Measurements from ENCODE around the gene LRP1.

Gene LRP1

DNA sequence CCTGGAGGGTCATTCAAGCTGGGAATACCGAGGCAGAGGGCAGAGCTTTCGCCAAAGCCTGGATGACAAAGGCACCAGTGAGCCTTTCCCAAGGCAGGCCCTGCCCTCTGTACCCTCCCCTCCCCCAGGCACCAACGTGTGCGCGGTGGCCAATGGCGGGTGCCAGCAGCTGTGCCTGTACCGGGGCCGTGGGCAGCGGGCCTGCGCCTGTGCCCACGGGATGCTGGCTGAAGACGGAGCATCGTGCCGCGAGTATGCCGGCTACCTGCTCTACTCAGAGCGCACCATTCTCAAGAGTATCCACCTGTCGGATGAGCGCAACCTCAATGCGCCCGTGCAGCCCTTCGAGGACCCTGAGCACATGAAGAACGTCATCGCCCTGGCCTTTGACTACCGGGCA, 57.1 kb downstream of the LRP1 start:
- no peak overlapping the region for H3K4me3 ChIP-seq (ENCODE audit: insufficient read length, low read depth)
- no peak overlapping the region for H3K9ac ChIP-seq (ENCODE audit: insufficient read length, low read depth)
- peaks cover 7% of the 10 kb centered on the region for H3K4me1 ChIP-seq (ENCODE audit: insufficient read depth, insufficient read length)
- H3K36me3 ChIP-seq (ENCODE audit: insufficient read depth, insufficient read length, low read length): peaks cover 95% of the 10 kb centered on the region
- no peak for DNase-seq (ENCODE audit: low read depth, low spot score)
- no peaks in the 10 kb centered on the region for H3K9me3 ChIP-seq (ENCODE audit: insufficient read depth, low read length)
- TF ChIP-seq YY1 (IDR thresholded peaks at IDR 0.05; ENCODE audit: insufficient read depth, insufficient read length): no peak
- TF ChIP-seq ZNF274 (IDR thresholded peaks at IDR 0.05; ENCODE audit: low read depth, low read length): no peak
- TF ChIP-seq SUZ12 (IDR thresholded peaks at IDR 0.05; ENCODE audit: extremely low read depth, insufficient read depth, insufficient read length): no peak
- no peaks in the 10 kb centered on the region for H3K27me3 ChIP-seq (ENCODE audit: insufficient read depth, insufficient read length)

GRCh38 chr12:57185906-57186508, 57.7 kb downstream of the LRP1 start:
- H3K36me3 ChIP-seq (ENCODE audit: insufficient read depth, insufficient read length, low read length): peaks cover 95% of the 10 kb centered on the region
- peaks cover 7% of the 10 kb centered on the region for H3K4me1 ChIP-seq (ENCODE audit: insufficient read depth, insufficient read length)
- no peak for DNase-seq (ENCODE audit: low read depth, low spot score)
- H3K9ac ChIP-seq (ENCODE audit: insufficient read length, low read depth): no peak overlapping the region
- no peaks in the 10 kb centered on the region for H3K9me3 ChIP-seq (ENCODE audit: insufficient read depth, low read length)
- H3K27me3 ChIP-seq (ENCODE audit: insufficient read depth, insufficient read length): no peaks in the 10 kb centered on the region
- no peak for TF ChIP-seq ZNF274 (IDR thresholded peaks at IDR 0.05; ENCODE audit: low read depth, low read length)
- TF ChIP-seq YY1 (IDR thresholded peaks at IDR 0.05; ENCODE audit: insufficient read depth, insufficient read length): no peak
- no peak for TF ChIP-seq SUZ12 (IDR thresholded peaks at IDR 0.05; ENCODE audit: extremely low read depth, insufficient read depth, insufficient read length)
- H3K4me3 ChIP-seq (ENCODE audit: insufficient read length, low read depth): no peak overlapping the region

DNA sequence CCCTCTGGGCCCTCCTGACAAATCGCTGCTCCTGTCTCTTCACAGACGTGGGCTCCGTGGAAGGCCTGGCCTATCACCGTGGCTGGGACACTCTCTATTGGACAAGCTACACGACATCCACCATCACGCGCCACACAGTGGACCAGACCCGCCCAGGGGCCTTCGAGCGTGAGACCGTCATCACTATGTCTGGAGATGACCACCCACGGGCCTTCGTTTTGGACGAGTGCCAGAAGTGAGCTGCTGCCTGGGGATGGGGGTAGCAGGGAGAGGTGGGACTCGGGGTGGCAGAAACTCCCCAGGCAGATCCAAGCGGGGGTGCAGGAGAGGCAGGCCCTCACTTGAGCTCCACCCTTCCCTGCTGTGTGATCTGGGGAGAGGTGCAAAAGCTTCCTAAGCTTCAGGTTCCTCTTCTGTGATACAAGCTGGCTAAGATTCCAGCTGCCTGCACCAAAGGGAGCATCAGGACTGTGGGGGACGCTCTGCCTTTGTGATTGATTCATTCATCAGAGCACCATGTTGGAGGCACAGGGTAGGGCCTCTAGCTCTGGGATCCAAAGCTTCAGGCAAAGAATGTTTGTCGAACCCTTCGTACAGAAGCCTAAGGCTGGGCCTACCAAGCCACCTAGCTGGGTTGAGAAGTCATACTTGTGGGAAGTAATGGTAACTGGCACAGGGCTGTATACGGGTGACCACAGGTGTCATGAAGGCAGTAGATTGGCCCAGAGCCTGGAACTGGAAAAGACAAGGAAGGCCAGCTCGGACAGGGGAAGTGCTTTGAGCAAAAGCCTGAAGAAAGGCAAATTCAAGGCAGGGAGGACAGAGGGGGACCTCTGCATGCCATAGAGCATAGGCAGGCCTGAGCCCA, 59.2 kb downstream of the LRP1 start:
- TF ChIP-seq SUZ12 (IDR thresholded peaks at IDR 0.05; ENCODE audit: extremely low read depth, insufficient read depth, insufficient read length) (no peak), YY1 (IDR thresholded peaks at IDR 0.05; ENCODE audit: insufficient read depth, insufficient read length) (no peak), ZNF274 (IDR thresholded peaks at IDR 0.05; ENCODE audit: low read depth, low read length) (no peak)
- peaks cover 96% of the 10 kb centered on the region for H3K36me3 ChIP-seq (ENCODE audit: insufficient read depth, insufficient read length, low read length)
- peaks cover 7% of the 10 kb centered on the region for H3K4me1 ChIP-seq (ENCODE audit: insufficient read depth, insufficient read length)
- H3K9ac ChIP-seq (ENCODE audit: insufficient read length, low read depth): no peak overlapping the region
- H3K27me3 ChIP-seq (ENCODE audit: insufficient read depth, insufficient read length): no peaks in the 10 kb centered on the region
- no peak overlapping the region for H3K4me3 ChIP-seq (ENCODE audit: insufficient read length, low read depth)
- H3K9me3 ChIP-seq (ENCODE audit: insufficient read depth, low read length): no peaks in the 10 kb centered on the region
- DNase-seq (ENCODE audit: low read depth, low spot score): no peak

GRCh38 chr12:57188090-57188425, 59.8 kb downstream of the LRP1 start:
- H3K27me3 ChIP-seq (ENCODE audit: insufficient read depth, insufficient read length): no peaks in the 10 kb centered on the region
- no peak overlapping the region for H3K4me3 ChIP-seq (ENCODE audit: insufficient read length, low read depth)
- no peak for TF ChIP-seq YY1 (IDR thresholded peaks at IDR 0.05; ENCODE audit: insufficient read depth, insufficient read length)
- no peak for TF ChIP-seq ZNF274 (IDR thresholded peaks at IDR 0.05; ENCODE audit: low read depth, low read length)
- TF ChIP-seq SUZ12 (IDR thresholded peaks at IDR 0.05; ENCODE audit: extremely low read depth, insufficient read depth, insufficient read length): no peak
- peaks cover 5% of the 10 kb centered on the region for H3K4me1 ChIP-seq (ENCODE audit: insufficient read depth, insufficient read length)
- no peak for DNase-seq (ENCODE audit: low read depth, low spot score)
- peaks cover 100% of the 10 kb centered on the region for H3K36me3 ChIP-seq (ENCODE audit: insufficient read depth, insufficient read length, low read length)
- no peak overlapping the region for H3K9ac ChIP-seq (ENCODE audit: insufficient read length, low read depth)
- no peaks in the 10 kb centered on the region for H3K9me3 ChIP-seq (ENCODE audit: insufficient read depth, low read length)

GRCh38 chr12:57190037-57190436, 61.8 kb downstream of the LRP1 start:
- DNase-seq (ENCODE audit: low read depth, low spot score): no peak
- Histone ChIP-seq H3K4me3 (ENCODE audit: insufficient read length, low read depth) (no peak overlapping the region), H3K4me1 (ENCODE audit: insufficient read depth, insufficient read length) (no peaks in the 10 kb centered on the region), H3K9me3 (ENCODE audit: insufficient read depth, low read length) (no peaks in the 10 kb centered on the region), H3K27me3 (ENCODE audit: insufficient read depth, insufficient read length) (no peaks in the 10 kb centered on the region), H3K9ac (ENCODE audit: insufficient read length, low read depth) (no peak overlapping the region), H3K36me3 (ENCODE audit: insufficient read depth, insufficient read length, low read length) (peaks cover 100% of the 10 kb centered on the region)
- TF ChIP-seq SUZ12 (IDR thresholded peaks at IDR 0.05; ENCODE audit: extremely low read depth, insufficient read depth, insufficient read length) (no peak), ZNF274 (IDR thresholded peaks at IDR 0.05; ENCODE audit: low read depth, low read length) (no peak), YY1 (IDR thresholded peaks at IDR 0.05; ENCODE audit: insufficient read depth, insufficient read length) (no peak)

GRCh38 chr12:57190821-57191220, 62.5 kb downstream of the LRP1 start:
- Histone ChIP-seq H3K9me3 (ENCODE audit: insufficient read depth, low read length) (no peaks in the 10 kb centered on the region), H3K4me1 (ENCODE audit: insufficient read depth, insufficient read length) (no peaks in the 10 kb centered on the region), H3K4me3 (ENCODE audit: insufficient read length, low read depth) (no peak overlapping the region), H3K36me3 (ENCODE audit: insufficient read depth, insufficient read length, low read length) (peaks cover 100% of the 10 kb centered on the region), H3K9ac (ENCODE audit: insufficient read length, low read depth) (no peak overlapping the region), H3K27me3 (ENCODE audit: insufficient read depth, insufficient read length) (no peaks in the 10 kb centered on the region)
- TF ChIP-seq ZNF274 (IDR thresholded peaks at IDR 0.05; ENCODE audit: low read depth, low read length): no peak
- TF ChIP-seq SUZ12 (IDR thresholded peaks at IDR 0.05; ENCODE audit: extremely low read depth, insufficient read depth, insufficient read length): no peak
- no peak for TF ChIP-seq YY1 (IDR thresholded peaks at IDR 0.05; ENCODE audit: insufficient read depth, insufficient read length)
- no peak for DNase-seq (ENCODE audit: low read depth, low spot score)

DNA sequence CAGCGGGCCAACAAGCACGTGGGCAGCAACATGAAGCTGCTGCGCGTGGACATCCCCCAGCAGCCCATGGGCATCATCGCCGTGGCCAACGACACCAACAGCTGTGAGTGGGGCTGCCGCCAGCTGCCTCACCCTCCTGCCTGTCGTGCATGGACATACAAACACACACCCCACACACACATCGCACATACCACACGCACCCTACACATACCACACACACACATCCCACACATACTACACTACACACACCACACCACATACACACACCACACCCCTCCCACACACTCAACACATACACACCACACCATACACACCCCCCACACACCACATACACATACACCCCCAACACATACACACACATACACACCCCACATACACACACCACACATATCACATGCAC, 63.1 kb downstream of the LRP1 start:
- no peaks in the 10 kb centered on the region for H3K9me3 ChIP-seq (ENCODE audit: insufficient read depth, low read length)
- DNase-seq (ENCODE audit: low read depth, low spot score): no peak
- TF ChIP-seq YY1 (IDR thresholded peaks at IDR 0.05; ENCODE audit: insufficient read depth, insufficient read length) (no peak), ZNF274 (IDR thresholded peaks at IDR 0.05; ENCODE audit: low read depth, low read length) (no peak), SUZ12 (IDR thresholded peaks at IDR 0.05; ENCODE audit: extremely low read depth, insufficient read depth, insufficient read length) (no peak)
- H3K36me3 ChIP-seq (ENCODE audit: insufficient read depth, insufficient read length, low read length): peaks cover 100% of the 10 kb centered on the region
- no peak overlapping the region for H3K4me3 ChIP-seq (ENCODE audit: insufficient read length, low read depth)
- no peaks in the 10 kb centered on the region for H3K27me3 ChIP-seq (ENCODE audit: insufficient read depth, insufficient read length)
- H3K4me1 ChIP-seq (ENCODE audit: insufficient read depth, insufficient read length): no peaks in the 10 kb centered on the region
- H3K9ac ChIP-seq (ENCODE audit: insufficient read length, low read depth): no peak overlapping the region

Measured in NT2/D1 (cell line).